H9 (cell line): ENCODE results near the gene RAET1G. TPM values are rescaled to one million over a fixed set of nuclear protein-coding genes. Genes with fewer than 3 reads are reported as not detected.
A peak's percentile ranks its signal among the peaks of the same experiment; 100 is the strongest.

Experiments used
- DNase-seq: peaks from one replicate; pipeline ENCODE4 v3.0.0-alpha.2; 2017
- H2AFZ ChIP-seq: one replicate; pipeline ENCODE4 v1.6.1; 2013; ENCODE audit warnings: mild to moderate bottlenecking, low read length, control low read depth, moderate library complexity
- H2AK5ac ChIP-seq: 2 replicates; pipeline ENCODE4 v1.6.1; 2013; ENCODE audit warnings: low read length, control low read depth, mixed read lengths; ENCODE audit not compliant: insufficient read length
- H2BK120ac ChIP-seq: one replicate; pipeline ENCODE4 v1.6.1; 2013; ENCODE audit warnings: low read depth, mild to moderate bottlenecking, low read length, control low read depth, inconsistent platforms; ENCODE audit not compliant: poor library complexity, severe bottlenecking
- H2BK12ac ChIP-seq: 2 replicates; pipeline ENCODE4 v1.6.1; 2013; ENCODE audit warnings: low read length, control low read depth, mixed read lengths, low read depth; ENCODE audit not compliant: insufficient read length
- H2BK15ac ChIP-seq: 2 replicates; pipeline ENCODE4 v1.6.1; 2013; ENCODE audit warnings: low read depth, low read length, control low read depth
- H2BK20ac ChIP-seq: one replicate; pipeline ENCODE4 v1.6.1; 2013; ENCODE audit warnings: low read depth, mild to moderate bottlenecking, low read length, control low read depth, inconsistent platforms; ENCODE audit not compliant: poor library complexity, severe bottlenecking
- H2BK5ac ChIP-seq: 2 replicates; pipeline ENCODE4 v1.6.1; 2013; ENCODE audit warnings: low read length, control low read depth, mixed read lengths; ENCODE audit not compliant: insufficient read length
- H3K14ac ChIP-seq: 2 replicates; pipeline ENCODE4 v1.6.1; 2013; ENCODE audit warnings: low read length, control low read depth; ENCODE audit not compliant: insufficient read depth
- H3K18ac ChIP-seq: 2 replicates; pipeline ENCODE4 v1.6.1; 2013; ENCODE audit warnings: low read depth, mild to moderate bottlenecking, mixed read lengths, low read length, control low read depth; ENCODE audit not compliant: insufficient read length
- H3K23ac ChIP-seq: 2 replicates; pipeline ENCODE4 v1.6.1; 2013; ENCODE audit warnings: low read length, control low read depth, mixed read lengths, low read depth; ENCODE audit not compliant: insufficient read length
- H3K23me2 ChIP-seq: 2 replicates; pipeline ENCODE4 v1.6.1; 2013; ENCODE audit warnings: low read depth, mild to moderate bottlenecking, mixed read lengths, low read length, control low read depth; ENCODE audit not compliant: insufficient read length, poor library complexity, severe bottlenecking
- H3K27ac ChIP-seq: 2 replicates; pipeline ENCODE4 v1.5.1; 2013; ENCODE audit warnings: low read length, control low read depth, mixed read lengths, low read depth; ENCODE audit not compliant: insufficient read length
- H3K27me3 ChIP-seq: 2 replicates; pipeline ENCODE4 v1.6.1; 2013; ENCODE audit warnings: low read length, control low read depth, inconsistent platforms; ENCODE audit not compliant: insufficient read depth
- H3K4ac ChIP-seq: 2 replicates; pipeline ENCODE4 v1.6.1; 2013; ENCODE audit warnings: low read depth, mild to moderate bottlenecking, control low read depth, inconsistent platforms, low read length, moderate library complexity
- H3K4me1 ChIP-seq: 2 replicates; pipeline ENCODE4 v1.6.1; 2013; ENCODE audit warnings: low read length, control low read depth, inconsistent platforms; ENCODE audit not compliant: insufficient read depth
- H3K4me2 ChIP-seq: 2 replicates; pipeline ENCODE4 v1.6.1; 2013; ENCODE audit warnings: low read length, control low read depth, mixed read lengths; ENCODE audit not compliant: insufficient read length, insufficient read depth
- H3K56ac ChIP-seq: 2 replicates; pipeline ENCODE4 v1.6.1; 2013; ENCODE audit warnings: low read depth, mild to moderate bottlenecking, mixed read lengths, low read length, control low read depth; ENCODE audit not compliant: insufficient read length
- H3K79me1 ChIP-seq: 2 replicates; pipeline ENCODE4 v1.6.1; 2013; ENCODE audit warnings: low read depth, mild to moderate bottlenecking, moderate library complexity, low read length, control low read depth, inconsistent platforms; ENCODE audit not compliant: insufficient read depth, poor library complexity, severe bottlenecking
- H3K79me2 ChIP-seq: 2 replicates; pipeline ENCODE4 v1.6.1; 2013; ENCODE audit warnings: low read length, control low read depth, inconsistent platforms; ENCODE audit not compliant: insufficient read depth
- H3K9ac ChIP-seq: 2 replicates; pipeline ENCODE4 v1.6.1; 2013; ENCODE audit warnings: low read length, control low read depth, mixed read lengths; ENCODE audit not compliant: insufficient read length; ENCODE audit errors: extremely low read depth
- H3K9me3 ChIP-seq: one replicate; pipeline ENCODE4 v1.6.1; 2013; ENCODE audit warnings: low read depth, low read length, inconsistent platforms; ENCODE audit not compliant: control insufficient read depth
- H3T11ph ChIP-seq: one replicate; pipeline ENCODE4 v1.6.1; 2013; ENCODE audit warnings: mild to moderate bottlenecking, low read length, control low read depth, inconsistent platforms
- H4K20me1 ChIP-seq: one replicate; pipeline ENCODE4 v1.6.1; 2013; ENCODE audit not compliant: control insufficient read depth, insufficient read length, insufficient read depth
- H4K5ac ChIP-seq: 2 replicates; pipeline ENCODE4 v1.6.1; 2013; ENCODE audit warnings: low read depth, mild to moderate bottlenecking, mixed read lengths, low read length, control low read depth; ENCODE audit not compliant: insufficient read length
- H4K8ac ChIP-seq: replicated peaks from 2 replicates; pipeline ENCODE4 v1.6.1; 2013; ENCODE audit warnings: low read length, control low read depth, mixed read lengths, low read depth; ENCODE audit not compliant: insufficient read length
- H4K91ac ChIP-seq: 2 replicates; pipeline ENCODE4 v1.6.1; 2013; ENCODE audit warnings: low read depth, mild to moderate bottlenecking, moderate library complexity, mixed read lengths, low read length, control low read depth; ENCODE audit not compliant: insufficient read length
- H3K27ac Mint-ChIP-seq, 3 experiments: 2 replicates in 2 of 3; 3 replicates in 1 of 3; pipeline ENCODE4 v1.8.0; 2020 to 2021; ENCODE audit warnings: mixed read lengths in 3 of 3, mild to moderate bottlenecking in 1 of 3, moderate library complexity in 1 of 3
- H3K27me3 Mint-ChIP-seq: 2 replicates; pipeline ENCODE4 v1.8.0; 2021; ENCODE audit warnings: low read depth, mild to moderate bottlenecking, moderate library complexity, mixed read lengths
- H3K36me3 Mint-ChIP-seq, 3 experiments: 2 replicates in 2 of 3; 3 replicates in 1 of 3; pipeline ENCODE4 v1.8.0; 2020 to 2021; ENCODE audit warnings: low read depth in 3 of 3, mixed read lengths in 3 of 3; ENCODE audit not compliant: insufficient read depth in 1 of 3
- H3K4me1 Mint-ChIP-seq, 2 experiments: 2 replicates each; pipeline ENCODE4 v1.8.0; 2020; ENCODE audit warnings: mixed read lengths in 2 of 2
- H3K4me3 Mint-ChIP-seq, 2 experiments: 2 replicates in 1 of 2; 3 replicates in 1 of 2; pipeline ENCODE4 v1.8.0; 2020 to 2021; ENCODE audit warnings: mild to moderate bottlenecking in 2 of 2, mixed read lengths in 2 of 2, moderate library complexity in 1 of 2
- H3K9me3 Mint-ChIP-seq, 2 experiments: 2 replicates in 1 of 2; 3 replicates in 1 of 2; pipeline ENCODE4 v1.8.0; 2020; ENCODE audit warnings: mild to moderate bottlenecking in 2 of 2, mixed read lengths in 2 of 2, moderate library complexity in 1 of 2
- WGBS: extraction: QIAGEN DNeasy Blood & Tissue Kit; methylation state at CpG from one replicate; pipeline ENCODE4 v1.1.7; 2013; ENCODE audit warnings: missing lambda C conversion rate, low lambda C conversion rate, mixed read lengths; ENCODE audit not compliant: insufficient read length; ENCODE audit errors: extremely low coverage; 5-methylcytosine and 5-hydroxymethylcytosine counted together
- total RNA-seq: library from RNA; stranded (reverse); gene quantifications from 2 replicates; pipeline ENCODE4 v1.2.1, GENCODE V29; 2021
- TF ChIP-seq, protein P1 (sequence below): fragments of 200-600 bp; sonication (generic); conservative IDR thresholded peaks from 3 replicates; pipeline ENCODE4 v1.8.0; 2021; ENCODE audit warnings: antibody characterized with exemption, mild to moderate bottlenecking

The RAET1G gene
- total RNA-seq, 1 experiment from 2014 or later: not detected

DNA sequence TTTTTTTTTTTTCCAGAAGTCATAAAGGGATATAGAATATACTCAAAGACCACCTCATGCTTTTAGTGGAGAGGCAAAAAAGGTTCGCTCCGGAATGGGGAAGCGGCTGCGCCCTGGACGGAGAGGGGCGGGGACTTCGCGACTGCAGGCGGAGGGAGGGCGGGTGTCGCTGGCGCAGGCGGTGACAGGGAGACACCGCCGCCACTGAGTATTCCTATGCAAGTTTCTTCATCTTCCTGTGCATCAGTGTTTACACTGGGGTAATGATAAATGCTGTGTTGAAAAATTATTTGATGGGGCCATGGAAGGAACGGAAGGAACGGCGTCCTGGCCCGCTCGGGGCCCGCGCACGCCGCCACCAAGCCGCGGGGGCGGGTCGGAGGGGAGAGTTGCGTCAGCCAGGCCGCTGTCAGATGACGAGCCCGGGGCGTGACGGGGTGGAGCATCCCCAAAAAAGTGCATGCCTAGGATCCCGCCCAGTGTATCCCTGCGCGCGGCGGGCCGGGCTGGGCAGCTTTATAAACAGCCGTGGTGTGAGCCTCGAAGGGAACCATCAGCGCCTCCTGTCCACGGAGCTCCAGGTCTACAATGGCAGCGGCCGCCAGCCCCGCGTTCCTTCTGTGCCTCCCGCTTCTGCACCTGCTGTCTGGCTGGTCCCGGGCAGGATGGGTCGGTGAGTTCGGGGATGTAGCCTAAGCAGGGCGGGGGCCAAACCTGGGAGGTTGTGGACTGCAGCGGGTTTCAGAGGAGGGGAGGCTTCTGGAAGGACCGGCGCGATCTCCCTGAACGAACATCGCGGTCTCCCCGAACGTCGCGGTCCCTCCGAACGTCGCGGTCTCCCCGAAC lies 40.8 kb upstream of the RAET1G start, which contains the start of gene ULBP1:
TSS of gene ULBP1 (plus strand) at position 482 of the 846 bp plus-strand sequence. CDS start at position 589, 107 bp downstream.
- H3K27ac ChIP-seq: no peak within 1 kb of the TSS
- peak within 1 kb of the TSS; percentile 61 for H3K9ac ChIP-seq
- peak; percentile 92 for DNase-seq
- H3K23ac ChIP-seq: no peak within 1 kb of the TSS
- no peak within 1 kb of the TSS for H2BK15ac ChIP-seq
- H3K27me3 Mint-ChIP-seq: peaks cover 100% of the 10 kb centered on the region
- H2BK5ac ChIP-seq: no peak within 1 kb of the TSS
- H2BK120ac ChIP-seq: no peak within 1 kb of the TSS
- H3K9me3 Mint-ChIP-seq: no peaks in the 10 kb centered on the region; a peak in 1 of 5 replicates
- H3K23me2 ChIP-seq: peaks cover 14% of the 10 kb centered on the region
- no peak within 1 kb of the TSS for H2AK5ac ChIP-seq
- peak within 1 kb of the TSS; percentile 72 for H3K4me2 ChIP-seq
- peaks cover 20 to 25% of the 10 kb centered on the region in 2 experiments for H3K4me1 Mint-ChIP-seq
- H3K9me3 ChIP-seq: no peaks in the 10 kb centered on the region
- H2BK12ac ChIP-seq: no peak within 1 kb of the TSS
- peak within 1 kb of the TSS; percentile 13 to 96 (median 62); a peak in 4 of 7 replicates for H3K27ac Mint-ChIP-seq
- no peak within 1 kb of the TSS for H4K91ac ChIP-seq
- H2BK20ac ChIP-seq: no peak within 1 kb of the TSS
- H3K4me1 ChIP-seq: 0 out of 2 replicates have a peak, but pooled peaks cover 2% of the 10 kb centered on the region
- no peak within 1 kb of the TSS for H2AFZ ChIP-seq
- H3K4ac ChIP-seq: no peak within 1 kb of the TSS
- H3K14ac ChIP-seq: peak within 1 kb of the TSS; percentile 88
- H4K5ac ChIP-seq: no peak within 1 kb of the TSS
- H3K18ac ChIP-seq: peak within 1 kb of the TSS; percentile 61
- TF ChIP-seq, protein P1, sequence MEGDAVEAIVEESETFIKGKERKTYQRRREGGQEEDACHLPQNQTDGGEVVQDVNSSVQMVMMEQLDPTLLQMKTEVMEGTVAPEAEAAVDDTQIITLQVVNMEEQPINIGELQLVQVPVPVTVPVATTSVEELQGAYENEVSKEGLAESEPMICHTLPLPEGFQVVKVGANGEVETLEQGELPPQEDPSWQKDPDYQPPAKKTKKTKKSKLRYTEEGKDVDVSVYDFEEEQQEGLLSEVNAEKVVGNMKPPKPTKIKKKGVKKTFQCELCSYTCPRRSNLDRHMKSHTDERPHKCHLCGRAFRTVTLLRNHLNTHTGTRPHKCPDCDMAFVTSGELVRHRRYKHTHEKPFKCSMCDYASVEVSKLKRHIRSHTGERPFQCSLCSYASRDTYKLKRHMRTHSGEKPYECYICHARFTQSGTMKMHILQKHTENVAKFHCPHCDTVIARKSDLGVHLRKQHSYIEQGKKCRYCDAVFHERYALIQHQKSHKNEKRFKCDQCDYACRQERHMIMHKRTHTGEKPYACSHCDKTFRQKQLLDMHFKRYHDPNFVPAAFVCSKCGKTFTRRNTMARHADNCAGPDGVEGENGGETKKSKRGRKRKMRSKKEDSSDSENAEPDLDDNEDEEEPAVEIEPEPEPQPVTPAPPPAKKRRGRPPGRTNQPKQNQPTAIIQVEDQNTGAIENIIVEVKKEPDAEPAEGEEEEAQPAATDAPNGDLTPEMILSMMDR: no peak
- no peak within 1 kb of the TSS for H3K56ac ChIP-seq
- peaks cover 54% of the 10 kb centered on the region for H3K27me3 ChIP-seq
- peak within 1 kb of the TSS; percentile 83 to 85 for H3K4me3 Mint-ChIP-seq
- WGBS: no CpG with 5 or more reads among the region's 69 CpGs
- no peaks in the 10 kb centered on the region for H3K79me1 ChIP-seq
- no peak within 1 kb of the TSS for H4K8ac ChIP-seq
- peaks cover 0 to 4% (median 0%) of the 10 kb centered on the region in 3 experiments; a peak in 2 of 7 replicates for H3K36me3 Mint-ChIP-seq
- no peaks in the 10 kb centered on the region for H4K20me1 ChIP-seq
- H3T11ph ChIP-seq: no peak within 1 kb of the TSS
- no peaks in the 10 kb centered on the region for H3K79me2 ChIP-seq
